ENCODE measurements around the gene TMEM59. TPM values are rescaled to one million over a fixed set of nuclear protein-coding genes. Genes with fewer than 3 reads are reported as not detected.

Gene TMEM59
- total RNA-seq, 2 experiments from 2014 or later, result 93.4 to 109 TPM

DNA sequence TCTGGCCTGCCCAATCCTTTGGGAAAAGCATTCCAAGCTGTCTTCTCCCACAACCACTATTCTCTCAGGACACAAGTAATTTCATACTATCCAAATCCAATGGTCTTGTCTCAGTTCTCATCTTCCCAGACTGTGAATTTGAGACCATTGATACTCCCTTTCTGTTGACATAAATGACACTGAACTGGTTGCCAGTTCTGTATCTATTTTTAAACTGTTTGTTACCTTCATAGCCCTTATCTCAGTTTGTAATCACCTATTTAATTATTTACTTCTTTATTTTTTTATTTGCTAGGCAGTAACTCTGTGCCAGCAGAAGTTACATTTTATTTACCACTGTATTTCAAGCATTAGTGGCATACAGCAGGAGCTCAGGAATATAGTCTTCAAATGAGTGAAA is 24.4 kb upstream of the TMEM59 start:
- CTCF ChIA-PET, result interaction anchor here (0.9 to 1.0 kb wide), 3 partner anchors 10 to 216 kb away, joined by 3 read pairs; partner anchors contain the start of genes TCEANC2 and TMEM59
- Mint-ChIP-seq H3K4me3 (no peak overlapping the region), H3K36me3 (ENCODE audit: low read depth) (peaks cover 4% of the 10 kb centered on the region), H3K27me3 (no peaks in the 10 kb centered on the region), H3K9me3 (no peaks in the 10 kb centered on the region), H3K4me1 (ENCODE audit: low read depth) (peaks cover 7% of the 10 kb centered on the region), H3K27ac (no peak overlapping the region)
- ATAC-seq (no peak), DNase-seq (no peak)
- intact Hi-C loops (cut with micrococcal nuclease), result no loop called here
- TF ChIP-seq, protein P1, sequence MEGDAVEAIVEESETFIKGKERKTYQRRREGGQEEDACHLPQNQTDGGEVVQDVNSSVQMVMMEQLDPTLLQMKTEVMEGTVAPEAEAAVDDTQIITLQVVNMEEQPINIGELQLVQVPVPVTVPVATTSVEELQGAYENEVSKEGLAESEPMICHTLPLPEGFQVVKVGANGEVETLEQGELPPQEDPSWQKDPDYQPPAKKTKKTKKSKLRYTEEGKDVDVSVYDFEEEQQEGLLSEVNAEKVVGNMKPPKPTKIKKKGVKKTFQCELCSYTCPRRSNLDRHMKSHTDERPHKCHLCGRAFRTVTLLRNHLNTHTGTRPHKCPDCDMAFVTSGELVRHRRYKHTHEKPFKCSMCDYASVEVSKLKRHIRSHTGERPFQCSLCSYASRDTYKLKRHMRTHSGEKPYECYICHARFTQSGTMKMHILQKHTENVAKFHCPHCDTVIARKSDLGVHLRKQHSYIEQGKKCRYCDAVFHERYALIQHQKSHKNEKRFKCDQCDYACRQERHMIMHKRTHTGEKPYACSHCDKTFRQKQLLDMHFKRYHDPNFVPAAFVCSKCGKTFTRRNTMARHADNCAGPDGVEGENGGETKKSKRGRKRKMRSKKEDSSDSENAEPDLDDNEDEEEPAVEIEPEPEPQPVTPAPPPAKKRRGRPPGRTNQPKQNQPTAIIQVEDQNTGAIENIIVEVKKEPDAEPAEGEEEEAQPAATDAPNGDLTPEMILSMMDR (IDR thresholded peaks at IDR 0.05), result no peak
- POLR2A ChIA-PET, result interaction anchor here (1.1 kb wide), 1 partner anchor 18 kb away, joined by 3 read pairs; no protein-coding TSS in a partner anchor

DNA sequence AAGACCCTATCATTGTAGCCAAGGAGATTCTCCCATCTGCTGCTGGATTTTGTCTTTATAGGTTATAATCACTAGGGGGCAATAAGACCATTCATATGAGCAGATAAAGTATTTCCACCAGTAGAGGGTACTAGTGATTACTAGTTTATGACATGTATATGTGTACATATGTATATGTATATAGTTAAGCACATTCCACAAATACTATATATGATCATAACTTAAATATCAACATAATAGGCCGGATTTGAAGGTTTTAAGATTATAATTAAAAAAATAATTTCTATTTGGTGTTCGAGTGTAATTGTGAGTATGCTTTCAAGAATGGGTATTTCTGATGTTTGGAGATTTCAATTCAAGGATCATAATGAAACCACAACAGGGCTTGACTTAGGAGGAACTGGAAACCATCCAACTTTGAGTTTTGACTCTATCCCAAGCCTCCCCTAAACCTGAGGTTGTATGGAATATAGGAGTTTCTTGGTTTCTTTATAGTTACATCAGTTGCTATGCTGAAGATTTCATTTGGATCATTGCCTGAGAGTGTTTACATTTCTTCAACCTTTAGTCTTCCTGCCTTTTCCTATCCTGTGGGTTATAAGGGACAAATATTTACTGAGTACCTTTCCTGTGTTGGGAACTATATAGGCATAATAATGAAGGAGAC is 17.3 kb upstream of the TMEM59 start:
- intact Hi-C loops (cut with micrococcal nuclease), result no loop called here
- CTCF ChIA-PET, result interaction anchor here (0.6 to 3.0 kb wide), 9 partner anchors 8 to 23 kb away, joined by 3 to 19 read pairs (median 4); partner anchors contain the start of genes TCEANC2 and TMEM59
- no peak overlapping the region for H3K27ac Mint-ChIP-seq

GRCh38 chr1:54069791-54070170 is 16.8 kb upstream of the TMEM59 start:
- ChIA-PET POLR2A (no interaction called here), CTCF (interaction anchor here (0.6 to 2.4 kb wide), 7 partner anchors 8 to 588 kb away, joined by 3 to 14 read pairs (median 4); partner anchors contain the start of genes TCEANC2 and TMEM59)
- Mint-ChIP-seq H3K27ac (no peak overlapping the region), H3K4me1 (ENCODE audit: low read depth) (no peaks in the 10 kb centered on the region), H3K27me3 (no peaks in the 10 kb centered on the region), H3K4me3 (no peak overlapping the region), H3K36me3 (ENCODE audit: low read depth) (peaks cover 3% of the 10 kb centered on the region), H3K9me3 (no peaks in the 10 kb centered on the region)
- intact Hi-C loops (cut with micrococcal nuclease), result no loop called here
- DNase-seq, result no peak
- TF ChIP-seq, protein P1 (IDR thresholded peaks at IDR 0.05), result no peak
- peak; percentile 20 for ATAC-seq

More for the DNA sequence above, 17.3 kb upstream of the TMEM59 start:
- POLR2A ChIA-PET, result interaction anchor here (0.9 kb wide), 1 partner anchor 8 kb away, joined by 4 read pairs; no protein-coding TSS in a partner anchor
- H3K36me3 Mint-ChIP-seq (ENCODE audit: low read depth), result peaks cover 3% of the 10 kb centered on the region
- no peak overlapping the region for H3K4me3 Mint-ChIP-seq
- H3K27me3 Mint-ChIP-seq, result no peaks in the 10 kb centered on the region
- H3K9me3 Mint-ChIP-seq, result no peaks in the 10 kb centered on the region
- TF ChIP-seq, protein P1 (IDR thresholded peaks at IDR 0.05), result peak; percentile 78
- ATAC-seq (peak; percentile 92), DNase-seq (no peak)
- no peaks in the 10 kb centered on the region for H3K4me1 Mint-ChIP-seq (ENCODE audit: low read depth)

DNA sequence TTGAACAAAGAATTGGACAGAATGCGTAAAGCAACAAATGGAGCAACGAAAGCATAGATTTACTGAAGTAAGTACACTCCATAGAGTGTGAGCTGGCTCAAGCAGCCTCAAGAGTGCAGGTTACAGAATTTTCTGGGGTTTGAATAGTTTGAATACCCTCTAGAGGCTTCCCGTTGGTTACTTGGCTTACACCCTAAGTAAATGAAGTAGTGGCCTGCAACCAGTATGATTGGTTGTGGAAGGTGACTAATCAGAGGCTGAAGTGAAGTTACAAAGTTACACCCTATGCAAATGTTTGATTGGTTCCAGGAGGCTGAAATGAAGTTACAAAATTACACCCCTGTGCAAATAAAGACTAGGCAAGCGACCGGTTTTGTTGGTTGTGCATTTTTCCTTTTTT is 11.3 kb upstream of the TMEM59 start:
- H3K27me3 Mint-ChIP-seq, result no peaks in the 10 kb centered on the region
- peaks cover 3% of the 10 kb centered on the region for H3K4me1 Mint-ChIP-seq (ENCODE audit: low read depth)
- no peak overlapping the region for H3K4me3 Mint-ChIP-seq
- ATAC-seq, result no peak
- intact Hi-C loops (cut with micrococcal nuclease), result no loop called here
- TF ChIP-seq, protein P1 (IDR thresholded peaks at IDR 0.05), result no peak
- no peaks in the 10 kb centered on the region for H3K9me3 Mint-ChIP-seq
- ChIA-PET CTCF (no interaction called here), POLR2A (no interaction called here)
- DNase-seq, result no peak
- H3K27ac Mint-ChIP-seq, result no peak overlapping the region
- H3K36me3 Mint-ChIP-seq (ENCODE audit: low read depth), result peaks cover 9% of the 10 kb centered on the region

DNA sequence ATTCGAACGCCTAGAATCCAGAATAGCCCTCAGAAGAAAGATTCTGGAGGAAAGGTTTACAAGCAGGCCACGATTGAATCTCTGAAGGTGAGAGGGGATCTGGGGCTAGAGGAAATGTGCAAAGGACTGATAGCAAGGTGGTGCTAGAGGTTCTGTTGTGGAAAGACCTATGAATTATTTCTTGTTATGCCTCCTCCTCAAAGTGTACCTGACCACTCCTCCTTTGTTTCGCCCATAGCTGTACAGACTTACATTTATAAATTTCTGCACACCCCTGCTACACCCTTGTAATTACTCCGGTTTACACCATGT is 1.4 kb upstream of the TMEM59 start:
- H3K4me3 Mint-ChIP-seq, result no peak overlapping the region
- no peak for ATAC-seq
- intact Hi-C loops (cut with micrococcal nuclease), result loop anchor here (5.0 kb wide), 3 partner anchors 167 to 353 kb away; partner anchors contain the start of genes NDC1, SSBP3 and YIPF1
- DNase-seq, result peak; percentile 14
- H3K27me3 Mint-ChIP-seq, result no peaks in the 10 kb centered on the region
- ChIA-PET POLR2A (no interaction called here), CTCF (interaction anchor here (1.0 to 4.1 kb wide), 3 partner anchors 16 to 29 kb away, joined by 3 to 14 read pairs (median 7); no protein-coding TSS in a partner anchor)
- no peaks in the 10 kb centered on the region for H3K9me3 Mint-ChIP-seq
- peaks cover 22% of the 10 kb centered on the region for H3K4me1 Mint-ChIP-seq (ENCODE audit: low read depth)
- TF ChIP-seq, protein P1 (IDR thresholded peaks at IDR 0.05), result no peak
- H3K36me3 Mint-ChIP-seq (ENCODE audit: low read depth), result peaks cover 25% of the 10 kb centered on the region
- H3K27ac Mint-ChIP-seq, result no peak overlapping the region

All from activated CD8-positive, alpha-beta T cell treated with anti-CD3 and anti-CD28 coated beads for 36 hours (primary cell).